Body of pancreas (tissue), 4 donors: Measurements from ENCODE around the gene MYOZ3. TPM values are rescaled to one million over a fixed set of nuclear protein-coding genes. Genes with fewer than 3 reads are reported as not detected.

Experiments used
- ATAC-seq: fragments of 150-250 bp; one replicate; pipeline ENCODE4 v1.9.1; 2016
- DNase-seq, 4 donors: peaks; one replicate each; pipeline ENCODE4 v3.0.0-alpha.2; 2019
- H3K27ac ChIP-seq, 4 donors: fragments of 200-600 bp; sonication (generic); 1 replicate in 3 of 4; 2 replicates in 1 of 4; pipeline versions ENCODE4 v1.5.1 to v1.6.1; 2016 to 2019; ENCODE audit warnings: mild to moderate bottlenecking in 1 of 4, mixed read lengths in 1 of 4, moderate library complexity in 1 of 4
- H3K27me3 ChIP-seq, 2 donors: fragments of 200-600 bp; sonication (generic); one replicate each; pipeline ENCODE4 v1.6.0; 2016; ENCODE audit warnings: mild to moderate bottlenecking in 1 of 2
- H3K36me3 ChIP-seq, 2 donors: fragments of 200-600 bp; sonication (generic); replicated peaks in 1 of 2; 2 replicates each; pipeline ENCODE4 v1.5.1; 2016; ENCODE audit warnings: low read depth in 2 of 2; ENCODE audit not compliant: insufficient read depth in 1 of 2
- H3K4me1 ChIP-seq: fragments of 200-600 bp; sonication (generic); one replicate; pipeline ENCODE4 v1.6.0; 2016
- H3K4me3 ChIP-seq, 2 donors: fragments of 200-600 bp; sonication (generic); 1 replicate in 1 of 2; 2 replicates in 1 of 2; pipeline ENCODE4 v1.5.1; 2016 to 2019
- H3K9me3 ChIP-seq, 3 donors: fragments of 200-600 bp; sonication (generic); 1 replicate in 2 of 3; 2 replicates in 1 of 3; pipeline ENCODE4 v1.5.1; 2016
- POLR2A ChIP-seq, 3 donors: fragments of 450-650 bp; IDR thresholded peaks; one replicate each; pipeline ENCODE4 v1.6.1; 2016; ENCODE audit warnings: antibody characterized with exemption in 3 of 3, mild to moderate bottlenecking in 2 of 3
- WGBS, 2 donors: methylation state at CpG; one replicate each; pipeline ENCODE4 v1.1.5; 2017; 5-methylcytosine and 5-hydroxymethylcytosine counted together
- intact Hi-C: fragments of 100-400 bp; cut with DNase I; formaldehyde crosslinking; loops from one replicate; pipeline ENCODE4 v1.15.1; 2023
- total RNA-seq, 2 donors: library from RNA; depleted of rRNA; stranded (reverse); fragments of >200 nt; gene quantifications; one replicate each; pipeline ENCODE4 v1.1.0, GENCODE V29; 2016
- TF ChIP-seq, protein P1 (sequence below), 7 experiments: fragments of 450-650 bp in 4 of 7; fragments of 200-600 bp in 3 of 7; sonication (generic) in 3 of 7; IDR thresholded peaks; one replicate each; pipeline ENCODE4 v1.5.1; 2016 to 2019; ENCODE audit warnings: antibody characterized with exemption in 7 of 7

Gene MYOZ3
- total RNA-seq, 2 donors from 2014 or later, result 0.26 TPM; not detected in 1

DNA sequence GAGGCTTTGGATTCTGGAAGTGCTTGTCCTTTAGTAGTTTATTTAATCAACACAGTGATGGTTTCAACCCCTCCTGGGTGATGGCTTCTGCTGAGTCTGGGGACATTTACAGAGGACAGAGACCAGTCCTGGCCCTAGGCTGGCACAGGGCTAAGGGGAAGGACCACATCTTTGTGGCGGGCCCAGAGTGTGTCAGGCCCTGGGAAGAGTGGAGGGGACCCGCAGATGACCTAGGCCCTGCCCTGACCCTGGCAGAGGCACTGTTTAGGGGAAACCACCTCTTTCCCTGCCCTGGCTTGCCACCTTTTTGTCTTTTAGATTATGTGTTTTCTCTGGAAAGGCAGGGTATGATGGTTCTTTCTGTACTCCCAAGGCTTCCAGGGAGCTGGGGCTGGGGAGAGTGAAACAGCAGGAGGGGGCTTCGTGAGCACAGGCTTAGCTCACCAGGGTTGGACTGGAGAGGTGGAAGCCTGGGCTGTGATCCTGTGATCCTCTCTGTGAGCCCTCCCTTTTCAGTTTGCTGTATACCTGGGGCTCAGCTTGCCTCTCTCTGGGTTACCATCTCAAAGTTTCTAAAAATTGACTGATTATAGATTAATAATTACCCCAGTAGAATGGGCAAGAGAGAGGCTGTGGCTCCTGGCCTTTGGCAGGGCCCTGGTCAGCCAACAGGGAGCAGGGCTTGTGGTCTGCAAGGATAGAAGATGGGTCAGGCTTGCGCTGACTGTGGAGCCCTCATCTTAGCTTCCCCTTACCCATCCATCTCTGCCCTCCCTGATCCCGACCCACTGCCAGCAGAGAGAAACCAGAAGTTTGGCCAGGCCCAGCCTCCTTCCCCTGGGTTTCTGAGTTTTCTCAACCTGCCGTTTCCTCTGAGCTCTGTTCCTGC is 22.3 kb upstream of the MYOZ3 start:
- WGBS, 2 donors, result 61 to 62% methylated on average over 6 of the region's 6 CpGs
- Histone ChIP-seq H3K9me3 (no peaks in the 10 kb centered on the region), H3K4me3 (no peak overlapping the region), H3K4me1 (peaks cover 87% of the 10 kb centered on the region), H3K27ac (peak overlapping the region; percentile 52 to 88 (median 86)), H3K36me3 (no peaks in the 10 kb centered on the region), H3K27me3 (no peaks in the 10 kb centered on the region)
- no peak for TF ChIP-seq POLR2A (IDR thresholded peaks at IDR 0.05)
- TF ChIP-seq, protein P1, sequence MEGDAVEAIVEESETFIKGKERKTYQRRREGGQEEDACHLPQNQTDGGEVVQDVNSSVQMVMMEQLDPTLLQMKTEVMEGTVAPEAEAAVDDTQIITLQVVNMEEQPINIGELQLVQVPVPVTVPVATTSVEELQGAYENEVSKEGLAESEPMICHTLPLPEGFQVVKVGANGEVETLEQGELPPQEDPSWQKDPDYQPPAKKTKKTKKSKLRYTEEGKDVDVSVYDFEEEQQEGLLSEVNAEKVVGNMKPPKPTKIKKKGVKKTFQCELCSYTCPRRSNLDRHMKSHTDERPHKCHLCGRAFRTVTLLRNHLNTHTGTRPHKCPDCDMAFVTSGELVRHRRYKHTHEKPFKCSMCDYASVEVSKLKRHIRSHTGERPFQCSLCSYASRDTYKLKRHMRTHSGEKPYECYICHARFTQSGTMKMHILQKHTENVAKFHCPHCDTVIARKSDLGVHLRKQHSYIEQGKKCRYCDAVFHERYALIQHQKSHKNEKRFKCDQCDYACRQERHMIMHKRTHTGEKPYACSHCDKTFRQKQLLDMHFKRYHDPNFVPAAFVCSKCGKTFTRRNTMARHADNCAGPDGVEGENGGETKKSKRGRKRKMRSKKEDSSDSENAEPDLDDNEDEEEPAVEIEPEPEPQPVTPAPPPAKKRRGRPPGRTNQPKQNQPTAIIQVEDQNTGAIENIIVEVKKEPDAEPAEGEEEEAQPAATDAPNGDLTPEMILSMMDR (IDR thresholded peaks at IDR 0.05), result no peak
- ATAC-seq (no peak), DNase-seq (no peak)
- intact Hi-C loops, result no loop called here

- ATAC-seq (no peak), DNase-seq (no peak)
- H3K4me3 ChIP-seq, result no peak overlapping the region
- WGBS, 2 donors, result 77 to 93% methylated on average over 3 of the region's 3 CpGs
- H3K27me3 ChIP-seq, result no peaks in the 10 kb centered on the region
- TF ChIP-seq POLR2A (IDR thresholded peaks at IDR 0.05), result no peak
- TF ChIP-seq, protein P1 (IDR thresholded peaks at IDR 0.05), result no peak
- peaks cover 93% of the 10 kb centered on the region for H3K4me1 ChIP-seq
- no peaks in the 10 kb centered on the region for H3K9me3 ChIP-seq
- H3K36me3 ChIP-seq, result no peaks in the 10 kb centered on the region
- intact Hi-C loops, result no loop called here
- H3K27ac ChIP-seq, result peak overlapping the region; percentile 86 to 88 (median 86)
Measured at GRCh38 chr5:150639377-150639692, 21.7 kb upstream of the MYOZ3 start.

GRCh38 chr5:150639751-150640150 is 21.3 kb upstream of the MYOZ3 start:
- Histone ChIP-seq H3K27ac (peak overlapping the region; percentile 86 to 88 (median 86)), H3K4me3 (no peak overlapping the region), H3K27me3 (no peaks in the 10 kb centered on the region), H3K4me1 (peaks cover 97% of the 10 kb centered on the region), H3K9me3 (no peaks in the 10 kb centered on the region), H3K36me3 (no peaks in the 10 kb centered on the region)
- intact Hi-C loops, result no loop called here
- ATAC-seq (no peak), DNase-seq (peak in 1 of 4 donors; percentile 43)
- TF ChIP-seq, protein P1 (IDR thresholded peaks at IDR 0.05), result no peak
- no peak for TF ChIP-seq POLR2A (IDR thresholded peaks at IDR 0.05)
- 48 to 53% methylated on average over 4 to 5 of the region's 5 CpGs for WGBS, 2 donors

DNA sequence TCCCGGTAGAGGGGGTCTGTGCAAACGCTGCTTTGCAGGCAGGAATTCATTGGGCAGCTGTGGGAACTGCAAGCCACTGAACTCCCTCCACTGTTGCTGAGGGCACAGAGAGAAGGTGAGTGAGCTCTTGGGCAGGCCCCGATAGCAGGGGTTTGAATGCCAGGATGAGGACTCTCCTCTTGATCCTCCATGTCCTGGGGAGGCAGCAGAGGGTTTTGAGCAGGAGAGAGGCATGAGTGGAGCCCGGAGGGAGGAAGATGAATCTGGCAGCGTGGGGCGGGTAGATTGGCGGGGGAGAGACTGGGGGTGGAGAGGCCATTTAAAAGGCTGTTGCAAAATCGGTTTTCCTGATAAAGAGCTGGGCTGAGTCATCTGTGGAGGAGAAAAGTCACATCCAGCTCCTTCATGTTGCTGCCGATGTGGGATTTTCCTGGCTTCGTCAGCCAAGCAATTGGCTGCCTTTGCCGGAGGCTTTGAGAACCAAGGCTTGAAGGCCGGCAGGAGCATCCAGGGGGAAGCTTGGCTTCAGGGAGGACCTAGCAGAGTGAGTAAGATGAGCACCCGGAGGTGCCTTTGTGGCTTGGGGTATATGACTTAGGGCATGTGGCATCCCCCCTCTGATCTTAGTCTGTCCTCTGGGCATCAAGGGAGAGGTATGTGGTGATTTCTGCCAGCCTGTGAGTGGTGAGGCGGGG is 20.6 kb upstream of the MYOZ3 start, which contains the start of gene SYNPO:
Gene SYNPO (plus strand): TSS at position 350 of the 695 bp plus-strand sequence. CDS start 7,616 bp downstream, outside the sequence.
- Histone ChIP-seq H3K9me3 (no peaks in the 10 kb centered on the region), H3K4me3 (no peak within 1 kb of the TSS), H3K27me3 (no peaks in the 10 kb centered on the region), H3K36me3 (no peaks in the 10 kb centered on the region), H3K27ac (peak within 1 kb of the TSS; percentile 86 to 88 (median 86)), H3K4me1 (peaks cover 99% of the 10 kb centered on the region)
- TF ChIP-seq, protein P1 (IDR thresholded peaks at IDR 0.05), result no peak
- TF ChIP-seq POLR2A (IDR thresholded peaks at IDR 0.05), result peak in 2 of 3 donors; percentile 25 to 47
- ATAC-seq (peak; percentile 39), DNase-seq (peak in 3 of 4 donors; percentile 51 to 69 (median 67))
- intact Hi-C loops, result no loop called here
- WGBS, 2 donors, result 35 to 52% methylated on average over 11 to 13 of the region's 14 CpGs
